SU-DHL-6 (cell line): ENCODE data around the gene ADAMTS19.

Source experiments
- H2AFZ ChIP-seq: fragments of 200-600 bp; sonication (generic); 2 replicates; pipeline ENCODE4 v1.6.1; 2014; ENCODE audit warnings: low read depth, mild to moderate bottlenecking, moderate library complexity, mixed read lengths, antibody characterized with exemption, low read length; ENCODE audit not compliant: severe bottlenecking
- H3F3A ChIP-seq: fragments of 200-600 bp; shearing (Covaris generic); 2 replicates; pipeline ENCODE4 v1.6.0; 2016; ENCODE audit warnings: antibody characterized with exemption, mild to moderate bottlenecking; ENCODE audit not compliant: insufficient read depth
- H3K27ac ChIP-seq: fragments of 200-600 bp; sonication (generic); 2 replicates; pipeline ENCODE4 v1.5.1; 2016; ENCODE audit warnings: low read depth, mild to moderate bottlenecking, low read length, moderate library complexity, mixed read lengths
- H3K27me3 ChIP-seq: fragments of 200-600 bp; sonication (generic), shearing (Covaris generic); 2 replicates; pipeline ENCODE4 v1.6.0; 2014; ENCODE audit warnings: mild to moderate bottlenecking, low read length
- H3K36me3 ChIP-seq: fragments of 200-600 bp; sonication (generic); 2 replicates; pipeline ENCODE4 v1.6.1; 2014; ENCODE audit warnings: mild to moderate bottlenecking, low read length, mixed read lengths
- H3K4me2 ChIP-seq: fragments of 300-600, 200-600 bp; shearing (Covaris generic), sonication (generic); 2 replicates; pipeline ENCODE4 v1.6.0; 2014; ENCODE audit warnings: low read length, low read depth, mild to moderate bottlenecking; ENCODE audit not compliant: poor library complexity, severe bottlenecking
- H3K4me3 ChIP-seq: fragments of 200-600 bp; sonication (generic); 2 replicates; pipeline ENCODE4 v1.5.1; 2014; ENCODE audit warnings: antibody characterized with exemption, low read length, mild to moderate bottlenecking, mixed read lengths; ENCODE audit not compliant: insufficient read depth, poor library complexity, severe bottlenecking
- H3K79me2 ChIP-seq: fragments of 200-600 bp; sonication (generic); 2 replicates; pipeline ENCODE4 v1.6.1; 2014; ENCODE audit warnings: mild to moderate bottlenecking, low read length, moderate library complexity; ENCODE audit not compliant: insufficient read depth
- H3K9ac ChIP-seq: fragments of 200-600 bp; sonication (generic); 2 replicates; pipeline ENCODE4 v1.7.0; 2014; ENCODE audit warnings: mild to moderate bottlenecking, low read length
- H3K9me2 ChIP-seq: fragments of 200-600 bp; sonication (generic); replicated peaks from 2 replicates; pipeline ENCODE4 v1.6.1; 2014; ENCODE audit warnings: low read length; ENCODE audit not compliant: insufficient read depth
- H3K9me3 ChIP-seq: fragments of 200-600 bp; sonication (generic); 2 replicates; pipeline ENCODE4 v1.6.1; 2014; ENCODE audit warnings: low read length, mixed read lengths; ENCODE audit not compliant: insufficient read depth
- H4K20me1 ChIP-seq: fragments of 200-600 bp; sonication (generic); 2 replicates; pipeline ENCODE4 v1.6.1; 2014; ENCODE audit warnings: low read depth, mild to moderate bottlenecking, antibody characterized with exemption, low read length, moderate library complexity, mixed read lengths
- CTCF ChIP-seq: fragments of 200-600 bp; sonication (generic); IDR thresholded peaks from one replicate; pipeline ENCODE4 v1.5.1; 2017; ENCODE audit warnings: antibody characterized with exemption, mild to moderate bottlenecking, low read length, moderate library complexity; ENCODE audit not compliant: insufficient read depth, poor library complexity, severe bottlenecking
- EZH2phosphoT487 ChIP-seq: fragments of 200-600 bp; sonication (generic), shearing (Covaris generic); conservative IDR thresholded peaks from 2 replicates; pipeline ENCODE4 v1.6.1; 2018; ENCODE audit warnings: mild to moderate bottlenecking, antibody characterized with exemption, low read length, moderate library complexity, mixed read lengths

ADAMTS19 gene

GRCh38 chr5:129672006-129672405 is 211.9 kb downstream of the ADAMTS19 start:
- Histone ChIP-seq H3K4me3 (no peak overlapping the region), H3K27ac (no peak overlapping the region), H3K9me2 (no peaks in the 10 kb centered on the region), H3K4me2 (no peak overlapping the region), H2AFZ (no peak overlapping the region), H3K36me3 (no peaks in the 10 kb centered on the region), H3K27me3 (no peaks in the 10 kb centered on the region), H3F3A (no peaks in the 10 kb centered on the region), H3K9ac (no peak overlapping the region), H3K79me2 (no peaks in the 10 kb centered on the region), H4K20me1 (no peaks in the 10 kb centered on the region), H3K9me3 (no peaks in the 10 kb centered on the region)
- TF ChIP-seq EZH2phosphoT487 (no peak), CTCF (no peak)

- Histone ChIP-seq H3K9ac (no peak overlapping the region), H3F3A (no peaks in the 10 kb centered on the region), H2AFZ (no peak overlapping the region), H3K9me3 (no peaks in the 10 kb centered on the region), H3K27ac (no peak overlapping the region), H3K36me3 (no peaks in the 10 kb centered on the region), H3K27me3 (no peaks in the 10 kb centered on the region), H4K20me1 (no peaks in the 10 kb centered on the region), H3K79me2 (no peaks in the 10 kb centered on the region), H3K9me2 (no peaks in the 10 kb centered on the region), H3K4me3 (no peak overlapping the region), H3K4me2 (no peak overlapping the region)
- TF ChIP-seq EZH2phosphoT487 (no peak), CTCF (no peak)
Measured at GRCh38 chr5:129679671-129680070, 219.6 kb downstream of the ADAMTS19 start.

GRCh38 chr5:129687941-129688340 is 227.8 kb downstream of the ADAMTS19 start:
- Histone ChIP-seq H2AFZ (no peak overlapping the region), H3K4me3 (no peak overlapping the region), H3K4me2 (no peak overlapping the region), H3K27me3 (no peaks in the 10 kb centered on the region), H3K27ac (no peak overlapping the region), H3K36me3 (no peaks in the 10 kb centered on the region), H4K20me1 (no peaks in the 10 kb centered on the region), H3K9ac (no peak overlapping the region), H3K9me2 (no peaks in the 10 kb centered on the region), H3F3A (no peaks in the 10 kb centered on the region), H3K79me2 (no peaks in the 10 kb centered on the region), H3K9me3 (no peaks in the 10 kb centered on the region)
- TF ChIP-seq EZH2phosphoT487 (no peak), CTCF (no peak)
